ENCODE data around the gene PCED1B. TPM values are rescaled to one million over a fixed set of nuclear protein-coding genes. Genes with fewer than 3 reads are reported as not detected.
A peak's percentile ranks its signal among the peaks of the same experiment; 100 is the strongest.
"Not testable (repeated sequence)": the region's sequence is repeated elsewhere in the genome, so short reads cannot be mapped to it uniquely, and the experiment has no call there.

PCED1B gene
- total RNA-seq (2014; rRNA removed; shearing (Covaris generic)) = 1.8 and 2.5 TPM in 2 replicates
- 2.7 and 4.9 TPM in 2 replicates for polyA plus RNA-seq (2014; cell fraction: nucleus; rRNA removed)

DNA sequence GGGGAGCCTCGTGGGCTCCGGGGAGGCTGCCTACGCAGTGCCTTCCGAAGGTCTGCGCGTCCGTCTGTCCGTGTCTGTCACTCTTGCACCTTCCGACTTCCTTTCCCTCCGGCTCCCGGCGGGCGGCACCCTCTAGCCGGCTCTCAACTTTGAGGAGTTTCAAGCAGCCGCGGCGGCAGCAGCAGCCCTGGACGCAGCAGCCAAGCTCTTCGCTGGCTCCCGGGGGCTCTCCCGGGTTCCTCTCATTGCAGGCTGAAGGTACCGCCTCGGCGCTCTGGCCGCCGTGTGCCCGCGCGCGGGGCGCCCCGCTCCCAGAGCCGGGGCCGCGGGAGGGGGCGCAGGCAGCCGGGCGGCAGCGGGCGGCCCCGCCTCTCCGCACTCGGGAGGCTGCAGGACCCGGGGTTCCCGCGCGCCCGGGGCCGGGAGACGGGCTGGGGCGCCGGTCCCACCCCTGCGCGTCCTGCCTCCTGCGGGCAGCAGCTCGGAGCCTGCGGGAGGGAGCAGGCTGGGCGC lies at the start of gene PCED1B, which contains the start of gene AMIGO2:
Gene PCED1B (plus strand): TSS at position 154 of the 513 bp plus-strand sequence. CDS start 155,443 bp downstream, outside the sequence.
Gene AMIGO2 (minus strand): TSS at position 492 of the 513 bp plus-strand sequence. CDS start 957 bp downstream, outside the sequence.
- DNase-seq (ENCODE audit: extremely low read depth, low read depth) = peak; percentile 69

DNA sequence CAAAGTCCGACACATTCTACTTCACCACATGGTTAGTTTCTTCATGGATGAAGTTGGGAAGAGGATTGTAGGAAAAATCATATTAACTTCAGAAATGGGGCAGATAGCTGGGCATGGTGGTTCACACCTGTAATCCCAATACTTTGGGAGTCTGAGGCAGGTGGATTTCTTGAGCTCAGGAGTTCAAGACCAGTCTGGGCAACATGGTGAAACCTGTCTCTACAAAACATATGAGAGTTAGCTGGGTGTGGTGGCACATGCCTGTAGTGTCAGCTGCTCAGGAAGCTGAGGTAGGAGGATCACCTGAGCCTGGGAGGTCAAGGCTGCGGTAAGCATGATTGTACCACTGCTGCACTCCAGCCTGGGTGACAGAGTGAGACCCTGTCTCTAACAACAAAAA lies 49.5 kb upstream of the PCED1B start:
- no peak for DNase-seq (ENCODE audit: extremely low read depth, low read depth)

- peak; percentile 49 for DNase-seq (ENCODE audit: extremely low read depth, low read depth)
Observed at GRCh38 chr12:47032644-47033043, 46.8 kb upstream of the PCED1B start.

GRCh38 chr12:47033081-47033480 lies 46.3 kb upstream of the PCED1B start:
- DNase-seq (ENCODE audit: extremely low read depth, low read depth) = no peak

DNA sequence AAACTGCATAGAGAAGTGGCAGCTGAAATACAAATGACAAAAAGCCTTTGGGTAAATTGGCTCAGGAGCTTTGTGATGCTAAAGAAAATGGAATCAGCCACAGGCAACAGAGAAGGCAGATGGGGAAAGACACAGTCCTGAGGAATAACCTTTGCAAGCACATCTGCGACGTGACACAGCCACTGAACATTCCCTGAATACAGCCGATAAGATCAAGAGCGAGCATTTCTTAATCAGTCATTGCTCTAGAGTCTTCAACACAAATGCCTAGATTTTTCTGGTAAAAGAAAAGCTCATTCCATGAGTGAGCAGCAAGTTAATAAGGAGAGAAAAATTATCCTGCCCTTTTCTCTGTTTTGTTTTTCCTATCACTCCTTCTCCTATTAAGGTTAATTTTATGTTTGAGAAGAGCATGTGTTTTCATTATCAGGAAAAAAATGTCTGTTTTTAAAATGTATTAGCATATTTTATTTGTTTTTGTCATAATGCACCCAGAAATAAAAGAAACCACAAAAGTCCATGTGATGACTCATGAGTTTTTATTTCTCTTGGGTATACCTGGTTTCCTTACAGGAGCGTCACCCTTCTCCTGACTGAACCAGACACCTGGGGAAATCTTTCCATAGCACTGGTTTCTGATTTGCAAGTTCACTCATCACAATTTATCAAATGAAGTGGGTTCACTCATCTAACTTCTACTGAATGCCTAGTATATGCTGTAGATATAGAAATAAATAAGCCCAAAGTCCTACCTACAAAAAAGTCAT lies 45.4 kb upstream of the PCED1B start:
- DNase-seq (ENCODE audit: extremely low read depth, low read depth) = no peak

- no peak for DNase-seq (ENCODE audit: extremely low read depth, low read depth)
Observed at GRCh38 chr12:47034661-47035060, 44.8 kb upstream of the PCED1B start.

DNA sequence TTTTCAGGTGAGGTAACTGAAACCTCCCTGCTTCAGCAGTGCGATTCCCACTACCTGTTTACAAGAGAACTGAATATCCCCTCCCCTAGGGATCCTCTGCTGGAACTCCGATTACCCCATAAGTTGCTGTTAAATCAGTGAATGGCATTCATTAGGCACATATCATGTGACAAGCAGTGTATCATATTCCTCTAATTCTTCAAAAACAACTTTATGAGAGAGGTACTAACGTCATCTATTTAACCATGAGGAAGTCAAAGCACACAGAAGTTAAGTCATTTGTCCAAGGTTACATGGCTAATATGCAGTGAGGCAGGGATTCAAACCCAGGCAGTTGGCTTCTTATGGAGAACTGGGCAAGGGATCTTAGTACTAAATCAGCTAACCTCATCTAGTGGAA lies 43.9 kb upstream of the PCED1B start:
- DNase-seq (ENCODE audit: extremely low read depth, low read depth) = no peak

DNA sequence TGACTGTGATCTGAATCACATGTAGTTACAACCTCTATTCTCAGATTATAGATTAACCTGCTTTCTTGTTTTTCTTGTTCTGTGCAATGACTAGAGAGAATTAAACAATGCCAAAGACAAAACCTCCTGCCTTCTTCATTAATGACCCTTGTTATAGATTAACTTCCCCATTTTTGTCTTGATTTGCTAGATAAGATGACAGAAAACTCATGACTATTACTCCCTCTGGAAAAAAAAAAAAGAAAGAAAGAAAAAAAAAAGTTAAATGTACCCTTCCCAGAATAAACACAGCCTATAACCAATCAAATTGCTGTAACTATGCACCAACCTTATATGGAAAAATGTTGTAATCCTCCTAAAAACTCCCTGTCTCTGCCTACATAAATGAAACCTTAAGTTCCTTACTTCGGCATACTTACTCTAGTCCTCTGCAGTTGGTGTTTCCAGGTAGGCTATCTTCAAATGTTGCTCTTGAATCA lies 41.1 kb upstream of the PCED1B start:
- no peak for DNase-seq (ENCODE audit: extremely low read depth, low read depth)

DNA sequence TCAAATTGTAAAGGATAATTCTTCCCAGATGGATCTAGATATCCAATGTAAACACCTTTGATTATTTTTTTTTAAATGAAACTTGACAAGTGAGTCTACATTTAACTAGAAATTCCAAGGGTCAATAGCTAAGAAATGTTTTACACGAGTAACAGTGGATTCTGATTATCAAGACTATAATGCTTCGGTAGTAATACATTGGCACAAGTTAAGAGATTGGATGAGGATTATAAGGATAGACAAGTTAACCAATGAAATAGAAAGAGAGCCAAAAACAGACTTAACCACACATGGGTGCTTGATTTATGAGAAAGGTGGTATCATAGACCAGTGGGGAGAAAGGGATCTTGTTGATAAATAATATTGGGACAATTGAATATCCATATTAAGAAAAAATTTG lies 40.3 kb upstream of the PCED1B start:
- DNase-seq (ENCODE audit: extremely low read depth, low read depth) = no peak

GRCh38 chr12:47039756-47040155 lies 39.7 kb upstream of the PCED1B start:
- DNase-seq (ENCODE audit: extremely low read depth, low read depth) = no peak

GRCh38 chr12:47041327-47041726 lies 38.1 kb upstream of the PCED1B start:
- DNase-seq (ENCODE audit: extremely low read depth, low read depth) = no peak

- DNase-seq (ENCODE audit: extremely low read depth, low read depth) = no peak
Observed at GRCh38 chr12:47048541-47048940, 30.9 kb upstream of the PCED1B start.

DNA sequence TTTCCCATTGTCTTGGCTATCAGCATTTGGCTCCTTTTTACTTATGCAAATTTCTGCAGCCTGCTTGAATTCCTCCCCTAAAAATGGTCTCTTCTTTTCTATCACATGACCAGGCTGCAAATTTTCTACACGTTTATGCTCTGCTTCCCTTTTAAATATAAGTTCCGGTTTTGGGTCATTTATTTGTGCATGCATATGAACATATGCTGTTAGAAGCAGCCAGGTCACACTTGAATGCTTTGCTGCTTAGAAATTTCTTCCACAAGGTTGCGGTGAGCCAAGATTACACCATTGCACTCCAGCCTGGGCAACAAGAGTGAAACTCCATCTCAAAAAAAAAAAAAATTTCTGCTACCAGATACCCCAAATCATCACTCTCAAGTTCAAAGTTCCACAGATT lies 28.1 kb upstream of the PCED1B start:
- not testable (repeated sequence) for DNase-seq (ENCODE audit: extremely low read depth, low read depth)

DNA sequence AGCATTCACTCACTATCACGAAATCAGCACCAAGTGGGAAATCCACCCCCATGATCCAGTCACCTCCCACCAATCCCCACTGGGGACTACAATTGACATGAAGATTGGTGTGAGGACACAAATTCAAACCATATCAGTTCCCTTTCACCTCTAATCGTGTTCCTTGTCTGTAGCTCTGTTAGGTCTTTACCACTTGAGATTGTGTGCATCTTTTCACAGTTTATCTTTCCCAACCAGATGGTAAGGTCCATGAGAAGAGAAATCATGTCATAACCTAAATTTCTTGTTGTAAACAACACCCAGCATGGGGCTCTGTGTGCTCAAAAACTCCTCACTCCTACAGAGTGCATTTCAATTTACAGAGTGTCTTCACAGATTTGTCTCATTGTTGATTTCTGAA lies 27.1 kb upstream of the PCED1B start:
- no peak for DNase-seq (ENCODE audit: extremely low read depth, low read depth)

DNA sequence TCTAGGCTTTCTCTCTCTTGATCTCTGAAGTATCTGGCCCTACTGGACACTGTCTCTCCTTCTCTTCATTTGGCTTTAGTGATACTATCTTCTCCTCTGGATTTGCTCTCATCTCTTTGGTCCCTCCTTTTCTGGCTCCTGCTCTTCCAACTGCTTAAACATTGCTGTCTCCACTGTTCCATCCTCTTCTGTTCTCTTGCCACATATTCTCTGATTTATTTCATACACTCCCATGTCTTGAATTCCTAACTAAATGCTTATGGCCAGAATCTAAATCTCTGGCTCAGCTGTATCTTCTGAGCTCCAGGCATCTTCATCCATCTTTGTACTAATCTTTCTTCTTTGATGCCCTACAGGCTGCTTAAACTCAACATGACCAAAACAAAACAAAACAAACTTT lies 25.5 kb upstream of the PCED1B start:
- no peak for DNase-seq (ENCODE audit: extremely low read depth, low read depth)

- DNase-seq (ENCODE audit: extremely low read depth, low read depth) = no peak
Observed at GRCh38 chr12:47054659-47055058, 24.8 kb upstream of the PCED1B start.

DNA sequence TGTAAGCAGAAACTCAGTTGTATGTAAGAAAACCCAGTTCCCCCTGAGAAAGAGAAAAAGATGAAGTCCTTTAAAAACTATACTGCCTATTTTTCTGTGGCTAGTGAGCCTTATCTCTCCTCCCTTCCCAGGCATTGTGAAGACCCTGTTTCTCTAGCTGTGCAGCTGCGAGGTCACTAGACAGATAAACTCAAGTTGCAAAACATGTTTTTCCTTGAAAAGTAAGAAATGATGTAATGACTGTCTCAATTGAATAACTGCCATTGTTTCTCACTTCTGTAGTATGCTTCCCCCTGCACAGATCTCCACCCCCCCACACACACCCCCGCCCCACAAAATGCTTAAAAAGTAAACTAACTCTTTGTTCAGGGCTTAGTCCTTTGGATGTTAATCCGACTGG lies 23.6 kb upstream of the PCED1B start:
- DNase-seq (ENCODE audit: extremely low read depth, low read depth) = not testable (repeated sequence)

- DNase-seq (ENCODE audit: extremely low read depth, low read depth) = not testable (repeated sequence)
Observed at GRCh38 chr12:47056944-47057343, 22.5 kb upstream of the PCED1B start.

GRCh38 chr12:47058640-47059039 lies 20.8 kb upstream of the PCED1B start:
- not testable (repeated sequence) for DNase-seq (ENCODE audit: extremely low read depth, low read depth)

GRCh38 chr12:47065546-47065945 lies 13.9 kb upstream of the PCED1B start:
- DNase-seq (ENCODE audit: extremely low read depth, low read depth) = no peak

DNA sequence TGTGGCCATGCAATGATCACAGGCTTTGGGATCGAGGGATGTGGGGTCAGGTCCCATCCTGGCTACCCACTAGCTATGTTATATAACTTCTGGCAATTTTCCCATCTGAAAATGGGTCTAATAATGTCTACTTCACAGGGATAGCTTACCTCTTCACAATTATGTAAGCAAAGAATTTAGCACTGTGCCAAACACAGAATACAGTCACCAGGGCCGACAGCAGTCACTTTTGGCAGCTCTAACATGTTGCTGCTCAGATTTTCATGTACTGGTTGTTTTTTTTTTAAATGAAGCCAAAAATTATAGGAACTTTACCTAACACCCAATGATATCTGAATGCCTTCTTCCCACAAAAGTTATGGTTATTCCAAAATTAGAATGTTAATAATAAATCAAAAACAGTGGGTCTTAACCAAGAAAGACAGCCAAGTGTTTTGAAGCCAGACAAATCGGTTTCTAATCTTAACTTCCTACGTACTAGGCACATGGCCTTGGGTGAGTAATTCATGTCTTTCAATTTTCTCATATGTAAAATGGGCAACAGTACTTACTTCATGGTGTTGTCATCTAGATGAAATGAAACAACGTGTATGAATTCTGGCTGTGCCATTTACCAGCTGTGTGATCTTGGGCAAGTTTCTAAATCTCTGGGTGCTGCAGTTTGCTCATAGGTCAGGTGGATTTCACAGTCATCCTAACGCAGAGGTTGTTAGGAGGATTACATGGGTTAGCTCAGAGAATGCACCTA lies 13.0 kb upstream of the PCED1B start:
- no peak for DNase-seq (ENCODE audit: extremely low read depth, low read depth)
